HUES6 (cell line): Measurements from ENCODE around the gene ITGA11.

Experiments used
- H3K27ac ChIP-seq: 2 replicates; pipeline ENCODE4 v1.7.0; 2013; ENCODE audit warnings: low read depth, mild to moderate bottlenecking, low read length, inconsistent platforms
- H3K27me3 ChIP-seq: 2 replicates; pipeline ENCODE4 v1.6.1; 2013; ENCODE audit warnings: low read length; ENCODE audit not compliant: control insufficient read depth, insufficient read depth
- H3K36me3 ChIP-seq: 2 replicates; pipeline ENCODE4 v1.6.1; 2013; ENCODE audit warnings: low read length; ENCODE audit not compliant: control insufficient read depth, insufficient read depth
- H3K4me1 ChIP-seq: 2 replicates; pipeline ENCODE4 v1.6.1; 2013; ENCODE audit warnings: low read length; ENCODE audit not compliant: control insufficient read depth, insufficient read depth
- H3K4me3 ChIP-seq: 2 replicates; pipeline ENCODE4 v1.5.1; 2013; ENCODE audit warnings: low read depth, low read length
- H3K9ac ChIP-seq: one replicate; pipeline ENCODE4 v1.6.1; 2013; ENCODE audit warnings: mild to moderate bottlenecking, low read length
- H3K9me3 ChIP-seq: 2 replicates; pipeline ENCODE4 v1.6.1; 2013; ENCODE audit warnings: low read depth, low read length; ENCODE audit not compliant: control insufficient read depth, insufficient read depth

Gene ITGA11

GRCh38 chr15:68469162-68470048, 37.4 kb upstream of the ITGA11 start:
- no peaks in the 10 kb centered on the region for H3K36me3 ChIP-seq
- no peaks in the 10 kb centered on the region for H3K27me3 ChIP-seq
- H3K9ac ChIP-seq = no peak overlapping the region
- H3K4me1 ChIP-seq = no peaks in the 10 kb centered on the region
- H3K27ac ChIP-seq = no peak overlapping the region
- no peak overlapping the region for H3K4me3 ChIP-seq
- H3K9me3 ChIP-seq = no peaks in the 10 kb centered on the region

GRCh38 chr15:68466876-68467275, 34.9 kb upstream of the ITGA11 start:
- H3K4me3 ChIP-seq = no peak overlapping the region
- no peak overlapping the region for H3K9ac ChIP-seq
- no peaks in the 10 kb centered on the region for H3K9me3 ChIP-seq
- no peaks in the 10 kb centered on the region for H3K4me1 ChIP-seq
- H3K27ac ChIP-seq = no peak overlapping the region
- H3K36me3 ChIP-seq = no peaks in the 10 kb centered on the region
- H3K27me3 ChIP-seq = no peaks in the 10 kb centered on the region

DNA sequence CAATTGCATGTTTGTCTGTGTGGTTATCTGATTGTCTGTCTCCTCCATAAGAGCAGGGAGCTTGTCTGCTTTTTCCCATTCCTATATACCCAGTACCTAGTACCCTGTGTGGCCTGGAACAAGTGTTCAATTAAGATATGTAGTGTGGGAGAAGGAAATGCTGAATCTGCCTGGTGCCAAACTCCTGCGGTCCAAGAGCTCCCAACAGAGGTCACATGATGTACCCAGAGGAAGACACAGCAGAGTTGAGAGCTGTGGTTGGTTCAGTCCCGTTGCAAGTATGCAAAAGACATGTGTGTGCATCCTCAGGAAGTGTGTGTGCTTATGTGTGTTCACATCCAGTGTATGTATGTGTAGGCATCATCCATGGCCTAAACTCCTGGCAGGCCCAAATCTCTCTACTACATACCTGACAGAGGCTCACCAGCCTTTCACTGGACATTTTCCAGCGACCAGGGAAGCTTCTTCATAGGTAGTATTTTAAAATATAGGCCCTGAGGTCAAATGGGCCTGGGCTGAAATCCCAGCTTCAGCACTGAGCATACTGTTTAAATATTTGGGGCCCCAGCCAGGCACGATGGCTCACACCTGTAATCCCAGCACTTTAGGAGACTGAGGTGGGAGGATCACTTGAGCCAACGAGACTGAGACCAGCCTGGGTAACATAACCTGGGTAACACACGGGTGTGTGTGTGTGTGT, 34.0 kb upstream of the ITGA11 start:
- Histone ChIP-seq H3K4me3 (no peak overlapping the region), H3K27ac (no peak overlapping the region), H3K9me3 (no peaks in the 10 kb centered on the region), H3K27me3 (no peaks in the 10 kb centered on the region), H3K4me1 (no peaks in the 10 kb centered on the region), H3K9ac (no peak overlapping the region), H3K36me3 (no peaks in the 10 kb centered on the region)

- Histone ChIP-seq H3K27me3 (no peaks in the 10 kb centered on the region), H3K4me3 (no peak overlapping the region), H3K4me1 (no peaks in the 10 kb centered on the region), H3K36me3 (no peaks in the 10 kb centered on the region), H3K9ac (no peak overlapping the region), H3K9me3 (no peaks in the 10 kb centered on the region; the same call in 1 of the 2 replicates), H3K27ac (no peak overlapping the region)
These were observed 32.6 kb upstream of the ITGA11 start for GRCh38 chr15:68464448-68465090.

- Histone ChIP-seq H3K4me1 (no peaks in the 10 kb centered on the region), H3K27me3 (no peaks in the 10 kb centered on the region), H3K4me3 (no peak overlapping the region), H3K9me3 (no peaks in the 10 kb centered on the region; the same call in 1 of the 2 replicates), H3K9ac (no peak overlapping the region), H3K36me3 (no peaks in the 10 kb centered on the region), H3K27ac (no peak overlapping the region)
These were observed 32.0 kb upstream of the ITGA11 start for GRCh38 chr15:68463996-68464395.

GRCh38 chr15:68463444-68463843, 31.5 kb upstream of the ITGA11 start:
- Histone ChIP-seq H3K27ac (no peak overlapping the region), H3K4me1 (no peaks in the 10 kb centered on the region), H3K9ac (no peak overlapping the region), H3K4me3 (no peak overlapping the region), H3K9me3 (no peaks in the 10 kb centered on the region; the same call in 1 of the 2 replicates), H3K36me3 (no peaks in the 10 kb centered on the region), H3K27me3 (no peaks in the 10 kb centered on the region)

- H3K9ac ChIP-seq = no peak overlapping the region
- no peak overlapping the region for H3K27ac ChIP-seq
- H3K4me1 ChIP-seq = no peaks in the 10 kb centered on the region
- no peaks in the 10 kb centered on the region for H3K27me3 ChIP-seq
- H3K36me3 ChIP-seq = no peaks in the 10 kb centered on the region
- no peaks in the 10 kb centered on the region; the same call in 1 of the 2 replicates for H3K9me3 ChIP-seq
- no peak overlapping the region for H3K4me3 ChIP-seq
These were observed 28.2 kb upstream of the ITGA11 start for GRCh38 chr15:68460166-68460565.

GRCh38 chr15:68450192-68450591, 18.2 kb upstream of the ITGA11 start:
- H3K9ac ChIP-seq = no peak overlapping the region
- no peaks in the 10 kb centered on the region for H3K9me3 ChIP-seq
- H3K4me3 ChIP-seq = no peak overlapping the region
- no peak overlapping the region for H3K27ac ChIP-seq
- no peaks in the 10 kb centered on the region for H3K4me1 ChIP-seq
- no peaks in the 10 kb centered on the region for H3K36me3 ChIP-seq
- no peaks in the 10 kb centered on the region; the same call in 1 of the 2 replicates for H3K27me3 ChIP-seq

- H3K4me3 ChIP-seq = no peak overlapping the region
- H3K9ac ChIP-seq = no peak overlapping the region
- no peaks in the 10 kb centered on the region; the same call in 1 of the 2 replicates for H3K27me3 ChIP-seq
- no peaks in the 10 kb centered on the region for H3K9me3 ChIP-seq
- H3K4me1 ChIP-seq = no peaks in the 10 kb centered on the region
- H3K27ac ChIP-seq = no peak overlapping the region
- H3K36me3 ChIP-seq = no peaks in the 10 kb centered on the region
These were observed 17.4 kb upstream of the ITGA11 start for GRCh38 chr15:68449389-68449788.

DNA sequence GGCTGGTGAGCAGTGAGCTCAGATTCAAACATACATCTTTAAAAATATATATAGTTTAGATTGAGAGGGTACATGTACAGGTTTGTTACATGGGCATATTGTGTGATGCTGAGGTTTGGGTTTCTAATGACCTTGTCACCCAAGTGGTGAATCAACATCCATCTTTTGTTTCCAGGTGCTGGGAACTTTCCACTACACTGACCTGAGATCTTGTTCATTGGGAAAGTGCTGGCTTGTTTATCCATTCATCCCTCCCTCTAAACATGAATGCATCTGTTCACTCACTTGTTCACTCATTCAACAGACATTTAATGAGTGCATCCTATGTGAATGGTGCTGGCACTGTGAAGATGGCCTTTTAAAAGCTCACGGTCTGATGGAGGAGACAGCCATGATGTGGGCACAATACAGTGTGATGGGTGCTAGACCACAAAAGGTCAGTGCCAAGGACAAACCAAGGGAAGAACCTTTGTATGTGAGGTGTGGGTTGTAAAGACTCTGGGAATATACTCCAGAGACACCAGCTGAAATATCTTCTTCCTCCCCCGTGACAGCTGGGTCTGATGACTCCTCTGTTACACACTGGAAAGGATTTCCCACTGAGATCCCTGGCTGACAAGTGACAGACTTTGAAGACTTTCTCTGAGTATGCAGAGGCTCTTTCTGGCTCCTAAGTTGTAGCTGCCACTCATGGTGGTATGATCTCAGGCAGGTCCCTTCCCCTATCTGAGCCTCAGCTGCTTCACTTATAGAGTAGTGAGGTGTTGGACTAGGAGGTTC, 16.2 kb upstream of the ITGA11 start:
- Histone ChIP-seq H3K4me3 (no peak overlapping the region), H3K4me1 (no peaks in the 10 kb centered on the region), H3K9ac (no peak overlapping the region), H3K9me3 (no peaks in the 10 kb centered on the region), H3K36me3 (no peaks in the 10 kb centered on the region), H3K27me3 (no peaks in the 10 kb centered on the region; the same call in 1 of the 2 replicates), H3K27ac (no peak overlapping the region)
